GM18517 (cell line): ENCODE results near the gene COG4.
"Not testable (repeated sequence)": the region's sequence is repeated elsewhere in the genome, so short reads cannot be mapped to it uniquely, and the experiment has no call there.

Experiments used
- ATAC-seq: cut with Tn5 transposase; IDR thresholded peaks from one replicate; pipeline ENCODE4 v1.9.1; 2021; ENCODE audit warnings: mild to moderate bottlenecking, moderate library complexity; ENCODE audit not compliant: unreplicated experiment

The COG4 gene

GRCh38 chr16:70523076-70523742, at the start of gene COG4:
TSS of gene COG4 (minus strand) at chr16:70523554. CDS start at chr16:70523543, 11 bp downstream.
- ATAC-seq, result peak; percentile 67

- ATAC-seq, result no peak
These were observed 49.5 kb upstream of the COG4 start for GRCh38 chr16:70572926-70573270.

GRCh38 chr16:70572050-70572925, 48.9 kb upstream of the COG4 start:
- no peak for ATAC-seq

- no peak for ATAC-seq
These were observed 48.3 kb upstream of the COG4 start for GRCh38 chr16:70571623-70572022.

- no peak for ATAC-seq
These were observed 47.7 kb upstream of the COG4 start for GRCh38 chr16:70570967-70571570.

GRCh38 chr16:70569752-70570151, 46.4 kb upstream of the COG4 start:
- no peak for ATAC-seq

- no peak for ATAC-seq
These were observed 45.4 kb upstream of the COG4 start for GRCh38 chr16:70568601-70569237.

- ATAC-seq, result no peak
These were observed 41.7 kb upstream of the COG4 start for GRCh38 chr16:70565053-70565452.

- no peak for ATAC-seq
These were observed 40.3 kb upstream of the COG4 start for GRCh38 chr16:70563636-70564035.

- ATAC-seq, result no peak
These were observed 38.3 kb upstream of the COG4 start for GRCh38 chr16:70561623-70562022.

GRCh38 chr16:70556063-70556462, 32.7 kb upstream of the COG4 start:
- ATAC-seq, result no peak

- ATAC-seq, result no peak
These were observed 30.3 kb upstream of the COG4 start for GRCh38 chr16:70553645-70554044.

- ATAC-seq, result no peak
These were observed 29.3 kb upstream of the COG4 start for GRCh38 chr16:70552675-70553074.

GRCh38 chr16:70551788-70552187, 28.4 kb upstream of the COG4 start:
- no peak for ATAC-seq

- no peak for ATAC-seq
These were observed 26.7 kb upstream of the COG4 start for GRCh38 chr16:70550082-70550481.

- ATAC-seq, result no peak
These were observed 25.6 kb upstream of the COG4 start for GRCh38 chr16:70548936-70549335.

GRCh38 chr16:70544548-70544947, 21.2 kb upstream of the COG4 start:
- no peak for ATAC-seq

GRCh38 chr16:70540994-70541393, 17.6 kb upstream of the COG4 start:
- no peak for ATAC-seq

GRCh38 chr16:70534971-70535370, 11.6 kb upstream of the COG4 start:
- ATAC-seq, result no peak

GRCh38 chr16:70529954-70530353, 6.6 kb upstream of the COG4 start:
- ATAC-seq, result not testable (repeated sequence)

- ATAC-seq, result no peak
These were observed 5.9 kb upstream of the COG4 start for GRCh38 chr16:70529051-70529777.
